HG02678 (cell line): ENCODE results near the gene NUP160.
"Not testable (repeated sequence)": the region's sequence is repeated elsewhere in the genome, so short reads cannot be mapped to it uniquely, and the experiment has no call there.

Source experiments
- ATAC-seq: cut with Tn5 transposase; IDR thresholded peaks from one replicate; pipeline ENCODE4 v1.9.1; 2021; ENCODE audit warnings: mild to moderate bottlenecking, moderate library complexity; ENCODE audit not compliant: unreplicated experiment

The NUP160 gene

GRCh38 chr11:47791774-47792430 lies 56.2 kb downstream of the NUP160 start:
- ATAC-seq: no peak

GRCh38 chr11:47790017-47790416 lies 58.1 kb downstream of the NUP160 start:
- not testable (repeated sequence) for ATAC-seq

- ATAC-seq: no peak
These were observed 60.0 kb downstream of the NUP160 start for GRCh38 chr11:47788181-47788580.

- no peak for ATAC-seq
These were observed 61.8 kb downstream of the NUP160 start for GRCh38 chr11:47786373-47786772.

- ATAC-seq: no peak
These were observed 63.3 kb downstream of the NUP160 start for GRCh38 chr11:47784785-47785381.

GRCh38 chr11:47783087-47783610 lies 65.0 kb downstream of the NUP160 start:
- no peak for ATAC-seq

- no peak for ATAC-seq
These were observed 69.2 kb downstream of the NUP160 start for GRCh38 chr11:47778878-47779483.

GRCh38 chr11:47775240-47775869 lies 72.8 kb downstream of the NUP160 start:
- no peak for ATAC-seq

GRCh38 chr11:47773882-47774281 lies 74.3 kb downstream of the NUP160 start:
- no peak for ATAC-seq

GRCh38 chr11:47769556-47769955 lies 78.6 kb downstream of the NUP160 start:
- not testable (repeated sequence) for ATAC-seq

- no peak for ATAC-seq
These were observed 80.0 kb downstream of the NUP160 start for GRCh38 chr11:47768101-47768612.

GRCh38 chr11:47766509-47767227 lies 81.5 kb downstream of the NUP160 start:
- ATAC-seq: peak; percentile 33

GRCh38 chr11:47765086-47765485 lies 83.1 kb downstream of the NUP160 start:
- no peak for ATAC-seq

GRCh38 chr11:47759291-47759690 lies 88.9 kb downstream of the NUP160 start:
- not testable (repeated sequence) for ATAC-seq

GRCh38 chr11:47756208-47756607 lies 91.9 kb downstream of the NUP160 start:
- ATAC-seq: no peak

- no peak for ATAC-seq
These were observed 97.4 kb downstream of the NUP160 start for GRCh38 chr11:47750725-47751124.

GRCh38 chr11:47742494-47742893 lies 105.7 kb downstream of the NUP160 start:
- ATAC-seq: not testable (repeated sequence)

- ATAC-seq: not testable (repeated sequence)
These were observed 110.3 kb downstream of the NUP160 start for GRCh38 chr11:47737817-47738216.

GRCh38 chr11:47732271-47732670 lies 115.9 kb downstream of the NUP160 start:
- no peak for ATAC-seq

GRCh38 chr11:47731475-47731874 lies 116.7 kb downstream of the NUP160 start:
- no peak for ATAC-seq
